NCI-H1105 (cell line): Measurements from ENCODE around the gene PHACTR2.
A peak's percentile ranks its signal among the peaks of the same experiment; 100 is the strongest.
"Not testable (repeated sequence)": the region's sequence is repeated elsewhere in the genome, so short reads cannot be mapped to it uniquely, and the experiment has no call there.

Experiments
- DNase-seq: peaks from one replicate; lab custom pipeline; 2025; lab: John Stamatoyannopoulos, UW

The PHACTR2 gene

GRCh38 chr6:143810745-143811144, 133.0 kb downstream of the PHACTR2 start:
- DNase-seq = no peak

- no peak for DNase-seq
These were observed 133.9 kb downstream of the PHACTR2 start for GRCh38 chr6:143811501-143812157.

- DNase-seq = no peak
These were observed 139.9 kb downstream of the PHACTR2 start for GRCh38 chr6:143817621-143818020.

GRCh38 chr6:143821359-143821758, 143.6 kb downstream of the PHACTR2 start:
- DNase-seq = no peak

- no peak for DNase-seq
These were observed 144.8 kb downstream of the PHACTR2 start for GRCh38 chr6:143822584-143823024.

GRCh38 chr6:143823548-143823947, 145.8 kb downstream of the PHACTR2 start:
- DNase-seq = no peak

GRCh38 chr6:143828572-143828971, 150.8 kb downstream of the PHACTR2 start:
- DNase-seq = no peak

GRCh38 chr6:143836150-143836549, 158.4 kb downstream of the PHACTR2 start:
- DNase-seq = no peak

- DNase-seq = no peak
These were observed 160.6 kb downstream of the PHACTR2 start for GRCh38 chr6:143838395-143838794.

GRCh38 chr6:143839196-143839595, 161.4 kb downstream of the PHACTR2 start:
- DNase-seq = no peak

- no peak for DNase-seq
These were observed 163.0 kb downstream of the PHACTR2 start for GRCh38 chr6:143840595-143841265.

GRCh38 chr6:143842461-143842901, 164.7 kb downstream of the PHACTR2 start:
- no peak for DNase-seq

GRCh38 chr6:143842902-143843676, 165.3 kb downstream of the PHACTR2 start, which contains the start of gene LTV1:
Gene LTV1 (plus strand): TSS chr6:143843338. CDS start chr6:143843478, 140 bp downstream.
- peak; percentile 96 for DNase-seq

- DNase-seq = no peak
These were observed 165.9 kb downstream of the PHACTR2 start for GRCh38 chr6:143843677-143843999.

- DNase-seq = no peak
These were observed 166.2 kb downstream of the PHACTR2 start for GRCh38 chr6:143844006-143844405.

GRCh38 chr6:143845033-143845432, 167.3 kb downstream of the PHACTR2 start:
- no peak for DNase-seq

- DNase-seq = not testable (repeated sequence)
These were observed 173.9 kb downstream of the PHACTR2 start for GRCh38 chr6:143851706-143852105.

- not testable (repeated sequence) for DNase-seq
These were observed 177.3 kb downstream of the PHACTR2 start for GRCh38 chr6:143855057-143855456.

- not testable (repeated sequence) for DNase-seq
These were observed 179.0 kb downstream of the PHACTR2 start for GRCh38 chr6:143856762-143857161.

- no peak for DNase-seq
These were observed 179.9 kb downstream of the PHACTR2 start for GRCh38 chr6:143857651-143858050.

- DNase-seq = no peak
These were observed 182.3 kb downstream of the PHACTR2 start for GRCh38 chr6:143859891-143860660.

GRCh38 chr6:143863771-143864170, 186.0 kb downstream of the PHACTR2 start:
- DNase-seq = no peak
